Smooth muscle cell of the brain vasculature (primary cell): ENCODE data around the gene METTL21C.

ENCODE experiments used
- DNase-seq: peaks from one replicate; pipeline ENCODE4 v3.0.0-alpha.2; 2012; ENCODE audit warnings: low read depth, low spot score

METTL21C gene

GRCh38 chr13:102697929-102698648 lies 3.2 kb upstream of the METTL21C start:
- no peak for DNase-seq

GRCh38 chr13:102697264-102697663 lies 2.4 kb upstream of the METTL21C start:
- no peak for DNase-seq

GRCh38 chr13:102696465-102696864 lies 1.6 kb upstream of the METTL21C start:
- DNase-seq, result no peak

- DNase-seq, result no peak
These were observed 1.1 kb downstream of the METTL21C start for GRCh38 chr13:102693776-102694175.

- no peak for DNase-seq
These were observed 1.6 kb downstream of the METTL21C start for GRCh38 chr13:102693250-102693649.

- DNase-seq, result no peak
These were observed 2.4 kb downstream of the METTL21C start for GRCh38 chr13:102692491-102692826.

- DNase-seq, result no peak
These were observed 4.0 kb downstream of the METTL21C start for GRCh38 chr13:102690883-102691282.

GRCh38 chr13:102688306-102688973 lies 6.4 kb downstream of the METTL21C start:
- DNase-seq, result no peak

DNA sequence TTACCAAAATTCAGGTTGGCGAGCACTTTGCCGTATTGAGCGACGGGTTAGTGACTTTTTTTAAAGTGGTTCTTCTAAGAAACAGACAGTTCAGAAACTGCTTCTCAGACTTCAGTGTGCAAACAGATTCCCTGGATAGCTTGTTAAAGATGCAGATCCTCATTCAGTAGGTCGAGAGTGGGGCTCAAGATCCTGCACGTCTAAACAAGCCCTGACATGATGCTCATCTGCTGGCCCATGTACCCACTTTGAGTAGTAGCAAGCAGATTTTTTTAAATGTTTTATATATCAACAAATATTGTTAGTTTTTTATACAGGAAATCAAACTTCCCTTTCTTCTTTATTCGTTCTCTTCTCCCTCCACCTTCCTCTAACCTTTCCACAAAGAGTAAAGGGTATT lies 7.3 kb downstream of the METTL21C start:
- no peak for DNase-seq

GRCh38 chr13:102686024-102686423 lies 8.8 kb downstream of the METTL21C start:
- no peak for DNase-seq

DNA sequence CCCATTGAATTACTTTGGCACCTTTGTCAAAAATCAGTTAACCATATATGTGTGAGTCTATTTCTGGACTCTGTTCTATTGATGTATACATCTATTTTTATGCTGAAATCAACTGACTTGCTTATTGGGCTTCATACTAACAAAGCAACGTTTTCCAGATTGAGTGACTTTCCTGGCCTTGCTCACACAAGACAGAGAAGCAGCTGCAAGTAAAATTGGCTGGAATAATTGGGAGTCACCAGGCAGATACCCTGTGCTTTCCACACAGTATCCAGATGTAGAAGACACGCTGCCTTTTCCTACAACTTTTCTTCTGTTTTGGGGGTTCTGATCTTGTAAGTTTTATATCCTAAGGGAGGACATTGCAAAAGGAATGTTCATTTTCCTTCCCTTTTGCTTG lies 11.2 kb downstream of the METTL21C start:
- DNase-seq, result no peak

- DNase-seq, result no peak
These were observed 12.1 kb downstream of the METTL21C start for GRCh38 chr13:102682727-102683126.

DNA sequence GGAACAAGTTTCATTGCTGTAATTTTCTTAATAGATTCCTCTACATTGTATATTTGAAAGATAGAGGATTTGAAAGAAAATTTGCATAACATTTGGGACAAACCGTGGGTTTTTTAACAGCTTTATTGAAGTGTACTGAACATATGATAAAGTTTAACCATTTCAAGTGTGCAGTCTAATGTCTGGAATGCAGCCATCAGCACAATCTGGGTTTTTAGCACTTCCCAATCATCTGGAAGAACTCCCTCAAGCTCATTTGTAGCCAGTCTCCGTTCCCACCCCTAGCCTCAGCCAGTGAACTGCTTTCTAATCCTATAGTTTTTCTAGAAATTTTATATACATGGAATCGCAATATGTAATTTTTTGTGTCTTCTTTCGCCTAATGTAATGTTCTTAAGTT lies 12.6 kb downstream of the METTL21C start:
- DNase-seq, result no peak

GRCh38 chr13:102680842-102681740 lies 13.8 kb downstream of the METTL21C start:
- DNase-seq, result no peak

- no peak for DNase-seq
These were observed 14.6 kb downstream of the METTL21C start for GRCh38 chr13:102680133-102680717.

- no peak for DNase-seq
These were observed 15.3 kb downstream of the METTL21C start for GRCh38 chr13:102679449-102680132.

DNA sequence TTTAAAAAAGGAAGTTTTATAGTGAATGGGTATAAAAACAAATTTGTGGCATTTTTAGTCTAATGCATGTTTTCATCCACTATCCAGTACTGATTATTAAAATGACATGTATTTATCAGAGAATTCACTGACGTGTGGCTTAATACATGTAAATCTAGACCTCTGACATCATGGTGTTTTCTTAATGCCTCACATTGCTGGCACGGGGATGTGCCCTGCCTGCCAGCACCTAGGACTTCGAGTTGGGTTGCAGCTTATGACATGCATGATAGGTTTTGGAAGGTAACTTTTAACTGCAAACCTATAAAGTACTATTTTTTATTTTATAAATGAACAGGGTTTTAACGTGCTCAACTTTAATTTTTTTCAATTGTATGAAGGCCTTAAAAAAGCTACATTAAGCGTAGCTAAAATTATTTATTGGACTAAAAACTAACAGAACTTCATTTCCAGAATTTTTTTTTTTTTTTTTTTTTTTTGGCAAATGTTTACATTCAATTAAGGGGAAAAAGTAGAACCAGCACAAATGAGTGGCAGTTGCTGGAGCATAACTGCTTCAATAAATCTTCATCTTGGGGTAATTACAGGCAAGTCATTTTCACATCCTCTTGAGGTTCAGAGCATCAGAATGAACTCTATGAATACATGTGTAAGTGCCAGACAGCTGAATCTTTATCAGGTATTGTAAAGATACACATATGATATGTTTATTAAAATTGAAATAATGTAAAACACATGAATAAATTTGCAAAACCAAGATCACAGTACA lies 16.3 kb downstream of the METTL21C start:
- DNase-seq, result no peak

DNA sequence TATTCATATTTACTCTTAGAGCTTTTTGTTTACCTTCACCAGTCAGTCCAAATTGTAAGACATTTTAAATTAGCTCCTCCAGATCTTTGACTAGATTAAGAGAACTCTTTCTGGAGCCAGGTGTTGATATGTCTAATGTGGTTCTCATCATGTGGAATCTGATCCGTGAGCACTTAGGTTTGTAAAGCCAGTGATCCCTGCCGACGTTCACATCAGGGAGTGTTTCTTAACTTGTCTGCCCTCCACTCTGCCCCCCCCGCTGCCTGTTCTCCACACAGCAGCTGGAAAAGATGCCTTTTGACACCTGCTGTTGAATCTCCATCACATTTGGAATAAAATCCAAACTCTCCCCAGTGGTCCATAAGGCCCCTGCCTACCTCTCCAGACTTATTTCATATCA lies 17.7 kb downstream of the METTL21C start:
- DNase-seq, result no peak

DNA sequence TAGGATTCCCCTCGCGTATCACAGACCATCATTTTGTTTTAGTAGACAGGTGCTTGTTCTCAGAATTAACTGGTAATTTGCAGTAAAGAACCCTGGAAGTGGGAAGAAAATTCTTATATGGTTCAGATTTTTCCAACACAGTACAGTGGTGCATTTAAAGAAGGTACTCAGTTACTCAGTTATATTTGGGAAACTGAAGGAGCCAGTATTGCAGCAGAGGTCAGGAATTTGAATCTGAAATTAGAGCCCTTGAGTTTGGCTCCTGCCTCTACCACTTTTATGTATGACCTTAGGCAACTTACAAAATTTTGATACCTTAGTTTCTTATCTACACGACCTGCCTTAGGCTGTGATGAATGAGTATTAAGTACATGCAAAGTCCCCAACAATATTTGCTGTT lies 19.7 kb downstream of the METTL21C start:
- no peak for DNase-seq

DNA sequence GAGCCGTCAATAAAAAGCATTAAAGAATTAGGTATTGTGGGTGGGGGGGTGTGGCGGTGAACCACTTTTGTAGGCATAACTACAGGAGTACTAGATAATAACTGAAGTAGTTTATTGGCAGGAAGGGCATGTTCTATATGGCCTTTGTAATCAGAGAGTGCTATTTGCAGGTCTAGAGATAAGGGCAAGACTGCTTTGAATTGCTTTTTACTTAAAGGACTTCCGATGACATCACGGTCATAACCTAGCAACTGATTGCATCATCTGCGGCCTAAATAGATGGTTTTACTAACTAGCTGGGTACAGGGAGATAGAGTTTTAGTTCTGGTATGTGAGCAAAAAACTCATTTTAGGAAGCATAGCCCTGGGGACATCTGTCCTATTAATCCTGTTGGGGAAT lies 24.7 kb downstream of the METTL21C start:
- no peak for DNase-seq

DNA sequence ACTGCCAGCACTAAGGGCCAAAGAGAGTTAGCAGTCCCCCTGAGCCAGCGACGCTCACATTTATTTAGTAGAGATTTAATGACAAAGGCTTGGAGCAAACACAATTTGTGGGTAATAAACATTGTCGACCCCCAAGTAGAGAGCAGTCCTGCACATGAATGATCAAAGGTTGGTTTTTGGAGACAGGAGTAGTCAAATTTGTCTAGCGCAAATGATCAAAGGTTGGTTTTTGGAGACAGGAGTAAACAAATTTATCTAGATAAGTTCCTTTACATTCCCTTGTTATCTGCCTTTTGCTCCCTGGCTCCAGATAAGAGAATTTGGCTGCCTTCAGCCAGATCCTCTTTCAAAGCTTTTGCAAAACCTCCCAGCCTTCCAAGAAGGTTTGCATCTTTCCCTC lies 26.9 kb downstream of the METTL21C start:
- DNase-seq, result no peak
